Measurements from ENCODE around the gene ZNF598.

The ZNF598 gene

GRCh38 chr16:1991135-1991551 is 18.5 kb downstream of the ZNF598 start:
- DNase-seq = no peak
- no peak for TF ChIP-seq GATA1 (IDR thresholded peaks at IDR 0.05; ENCODE audit: low read depth, low read length)
- no peak for TF ChIP-seq POLR2A (IDR thresholded peaks at IDR 0.05; ENCODE audit: low read length)

GRCh38 chr16:1990351-1991134 is 19.1 kb downstream of the ZNF598 start:
- no peak for TF ChIP-seq POLR2A (IDR thresholded peaks at IDR 0.05; ENCODE audit: low read length)
- no peak for TF ChIP-seq GATA1 (IDR thresholded peaks at IDR 0.05; ENCODE audit: low read depth, low read length)
- DNase-seq = peak; percentile 39 to 60

- TF ChIP-seq GATA1 (IDR thresholded peaks at IDR 0.05; ENCODE audit: low read depth, low read length) (no peak), POLR2A (IDR thresholded peaks at IDR 0.05; ENCODE audit: low read length) (no peak)
- no peak for DNase-seq
These were observed 19.6 kb downstream of the ZNF598 start for GRCh38 chr16:1990101-1990350.

GRCh38 chr16:1989209-1990100 is 20.2 kb downstream of the ZNF598 start, which contains the start of gene SYNGR3:
SYNGR3 (plus strand) TSS chr16:1989970; CDS start chr16:1990103, 133 bp downstream.
- DNase-seq = peak; percentile 27 to 35
- TF ChIP-seq POLR2A (IDR thresholded peaks at IDR 0.05; ENCODE audit: low read length) = no peak
- TF ChIP-seq GATA1 (IDR thresholded peaks at IDR 0.05; ENCODE audit: low read depth, low read length) = no peak

GRCh38 chr16:1987198-1987597 is 22.4 kb downstream of the ZNF598 start:
- TF ChIP-seq GATA1 (IDR thresholded peaks at IDR 0.05; ENCODE audit: low read depth, low read length) (no peak), POLR2A (IDR thresholded peaks at IDR 0.05; ENCODE audit: low read length) (no peak)
- DNase-seq = no peak

GRCh38 chr16:1985466-1986150 is 24.0 kb downstream of the ZNF598 start:
- no peak for DNase-seq
- no peak for TF ChIP-seq GATA1 (IDR thresholded peaks at IDR 0.05; ENCODE audit: low read depth, low read length)
- no peak for TF ChIP-seq POLR2A (IDR thresholded peaks at IDR 0.05; ENCODE audit: low read length)

GRCh38 chr16:1984347-1985225 is 25.0 kb downstream of the ZNF598 start:
- peak; percentile 39 for TF ChIP-seq POLR2A (IDR thresholded peaks at IDR 0.05; ENCODE audit: low read length)
- no peak for TF ChIP-seq GATA1 (IDR thresholded peaks at IDR 0.05; ENCODE audit: low read depth, low read length)
- DNase-seq = no peak

- TF ChIP-seq GATA1 (IDR thresholded peaks at IDR 0.05; ENCODE audit: low read depth, low read length) (no peak), POLR2A (IDR thresholded peaks at IDR 0.05; ENCODE audit: low read length) (peak; percentile 72)
- peak; percentile 93 to 95 for DNase-seq
These were observed 25.9 kb downstream of the ZNF598 start, which contains the start of gene GFER for GRCh38 chr16:1983544-1984346. GFER (plus strand) TSS chr16:1984193; CDS start chr16:1984219, 26 bp downstream.

- TF ChIP-seq POLR2A (IDR thresholded peaks at IDR 0.05; ENCODE audit: low read length) (no peak), GATA1 (IDR thresholded peaks at IDR 0.05; ENCODE audit: low read depth, low read length) (no peak)
- no peak for DNase-seq
These were observed 26.6 kb downstream of the ZNF598 start for GRCh38 chr16:1982991-1983543.

- TF ChIP-seq GATA1 (IDR thresholded peaks at IDR 0.05; ENCODE audit: low read depth, low read length) (no peak), POLR2A (IDR thresholded peaks at IDR 0.05; ENCODE audit: low read length) (no peak)
- DNase-seq = no peak
These were observed 27.6 kb downstream of the ZNF598 start for GRCh38 chr16:1982013-1982433.

GRCh38 chr16:1981398-1981836 is 28.2 kb downstream of the ZNF598 start, which contains the start of gene NOXO1:
NOXO1 (minus strand) TSS chr16:1981469; CDS start chr16:1981179, 290 bp downstream.
- no peak for TF ChIP-seq GATA1 (IDR thresholded peaks at IDR 0.05; ENCODE audit: low read depth, low read length)
- no peak for TF ChIP-seq POLR2A (IDR thresholded peaks at IDR 0.05; ENCODE audit: low read length)
- DNase-seq = no peak

- DNase-seq = no peak
- TF ChIP-seq GATA1 (IDR thresholded peaks at IDR 0.05; ENCODE audit: low read depth, low read length) = no peak
- no peak for TF ChIP-seq POLR2A (IDR thresholded peaks at IDR 0.05; ENCODE audit: low read length)
These were observed 28.9 kb downstream of the ZNF598 start for GRCh38 chr16:1980770-1981087.

Measured in erythroblast (primary cell).